GM21786 (cell line): ENCODE data around the gene FSIP1.

ENCODE experiments used
- ATAC-seq: cut with Tn5 transposase; IDR thresholded peaks from one replicate; pipeline ENCODE4 v1.9.1; 2021; ENCODE audit not compliant: unreplicated experiment

Gene FSIP1

DNA sequence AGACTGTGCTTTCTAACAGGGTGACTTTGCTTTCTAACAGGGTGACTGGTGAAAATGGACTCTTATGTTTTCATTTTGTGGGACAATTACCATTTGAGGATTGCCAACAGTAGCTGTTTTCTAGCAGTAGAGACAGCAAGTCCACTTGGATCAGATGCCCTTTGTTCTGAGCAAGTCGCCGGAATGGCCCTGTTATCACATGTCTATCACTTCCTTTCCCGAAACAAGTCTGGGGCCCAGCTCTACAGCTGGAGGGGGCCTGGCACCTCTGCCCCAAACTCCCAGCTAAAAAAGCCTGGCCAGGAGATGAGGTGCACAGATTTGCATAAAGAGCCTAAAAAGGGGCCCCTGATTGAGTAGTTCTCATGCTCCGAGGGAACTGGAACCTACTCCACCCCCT, 157.2 kb downstream of the FSIP1 start:
- no peak for ATAC-seq

DNA sequence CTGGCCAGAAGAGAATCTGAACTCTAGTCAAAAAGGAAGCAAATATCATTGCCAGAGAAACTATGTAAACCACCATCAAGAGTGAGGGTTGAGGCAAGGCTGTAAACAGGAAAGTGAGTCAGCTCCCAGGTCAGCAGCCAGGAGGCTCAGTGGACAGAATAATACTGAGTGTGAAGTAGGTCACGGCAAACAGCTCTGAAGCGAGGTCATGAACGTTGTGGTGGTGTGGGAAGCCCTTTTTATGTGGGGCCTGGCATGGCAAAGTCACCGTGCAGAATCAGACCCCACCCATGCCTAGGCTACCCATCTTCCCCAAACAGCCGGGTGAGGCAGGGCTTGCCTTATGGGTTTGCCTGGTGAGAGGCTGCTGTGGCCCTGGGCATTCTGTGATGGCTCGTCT, 157.8 kb downstream of the FSIP1 start:
- ATAC-seq: peak; percentile 41

DNA sequence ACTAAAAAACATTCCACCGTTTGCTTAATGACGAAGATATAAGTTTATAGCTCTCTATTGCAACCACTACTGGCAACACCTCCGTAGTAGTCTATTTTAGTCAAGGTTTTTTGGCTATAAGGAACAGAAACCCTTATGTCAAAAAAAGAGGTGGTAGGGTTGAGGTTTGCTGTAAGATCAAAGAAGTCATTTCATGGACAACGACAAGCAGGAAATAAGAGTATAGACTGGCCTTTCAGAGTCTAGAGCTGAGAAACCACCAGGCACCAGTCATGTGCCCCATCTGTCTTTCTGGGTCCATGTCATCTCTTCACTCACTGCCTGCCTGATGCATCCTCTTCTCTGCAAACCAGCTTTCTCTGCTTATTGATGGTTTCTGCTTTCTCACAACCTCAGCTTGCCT, 159.1 kb downstream of the FSIP1 start:
- peak; percentile 87 for ATAC-seq

DNA sequence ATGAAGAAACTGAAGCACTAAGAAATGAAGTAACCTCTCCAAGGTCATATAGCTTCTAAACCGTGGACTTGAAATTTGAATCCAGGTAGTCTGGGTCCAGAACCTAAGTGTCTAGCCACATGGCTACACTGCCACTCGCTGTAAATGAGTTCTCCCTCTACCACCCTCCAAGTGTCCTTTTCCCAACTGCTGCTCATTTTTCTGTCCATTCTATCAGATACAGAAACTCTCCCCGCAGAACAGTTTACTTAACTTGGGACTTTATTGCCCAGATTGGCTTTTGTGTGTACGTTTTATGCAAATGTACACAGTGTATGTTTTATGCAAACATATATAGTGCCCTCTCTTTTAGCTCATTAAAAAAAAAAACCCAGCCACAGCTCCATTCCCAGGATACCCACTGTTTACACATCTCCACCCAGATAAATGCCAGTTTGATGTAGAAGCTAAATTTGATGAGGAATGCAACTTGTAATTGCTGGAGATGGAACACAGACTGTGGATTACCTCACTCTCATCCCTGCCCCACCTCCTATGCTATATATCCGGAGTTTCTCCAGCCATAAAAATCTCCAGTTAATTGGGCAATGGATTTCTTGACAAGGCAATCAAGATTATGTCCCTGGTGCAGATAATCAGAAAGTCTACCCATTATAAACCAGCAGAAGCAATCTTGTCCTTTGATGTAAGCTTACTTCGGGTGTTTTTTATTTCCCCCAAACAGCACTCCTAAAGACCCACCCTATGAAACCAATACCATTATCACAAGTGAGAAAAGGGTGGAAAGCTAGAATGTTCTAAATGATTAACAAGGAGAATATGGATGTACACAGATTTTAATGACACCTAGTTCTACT, 159.8 kb downstream of the FSIP1 start:
- ATAC-seq: no peak

DNA sequence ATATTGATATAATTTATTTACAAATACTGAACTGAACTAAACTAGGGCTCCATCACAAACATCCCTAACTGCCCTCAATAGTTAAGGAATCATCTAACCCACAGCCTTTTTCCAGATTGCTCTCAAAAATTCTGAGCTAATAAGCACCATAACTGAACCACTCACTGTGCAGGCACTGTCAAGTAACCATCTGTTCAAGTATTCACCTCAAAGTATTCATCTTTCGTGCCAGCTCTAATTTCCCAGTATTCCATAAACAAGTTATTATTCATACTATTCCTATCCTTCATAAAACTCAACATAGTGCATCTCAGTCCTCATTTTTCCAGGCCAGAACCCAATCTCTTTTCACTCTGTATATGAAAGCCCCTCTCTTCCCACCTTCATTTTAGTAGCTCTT, 160.7 kb downstream of the FSIP1 start:
- no peak for ATAC-seq

DNA sequence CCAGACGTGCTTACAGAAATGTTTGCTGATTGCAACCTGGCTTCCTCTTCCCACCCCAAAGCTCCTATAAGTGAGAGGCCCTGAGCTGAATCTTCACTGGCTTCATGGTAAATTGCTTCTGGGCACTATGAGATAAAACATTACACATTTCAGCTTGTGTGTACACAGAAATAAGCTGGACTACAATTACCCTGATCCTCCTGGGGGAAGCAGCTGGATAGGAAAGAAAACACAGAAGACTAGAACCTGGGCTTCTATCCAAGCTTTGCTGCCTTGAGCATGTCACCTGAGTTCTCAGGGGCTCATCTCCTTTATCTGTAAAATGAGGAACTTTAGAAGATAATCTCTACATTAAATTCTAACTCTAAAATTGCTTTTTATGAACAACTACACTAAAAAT, 161.4 kb downstream of the FSIP1 start:
- ATAC-seq: no peak

DNA sequence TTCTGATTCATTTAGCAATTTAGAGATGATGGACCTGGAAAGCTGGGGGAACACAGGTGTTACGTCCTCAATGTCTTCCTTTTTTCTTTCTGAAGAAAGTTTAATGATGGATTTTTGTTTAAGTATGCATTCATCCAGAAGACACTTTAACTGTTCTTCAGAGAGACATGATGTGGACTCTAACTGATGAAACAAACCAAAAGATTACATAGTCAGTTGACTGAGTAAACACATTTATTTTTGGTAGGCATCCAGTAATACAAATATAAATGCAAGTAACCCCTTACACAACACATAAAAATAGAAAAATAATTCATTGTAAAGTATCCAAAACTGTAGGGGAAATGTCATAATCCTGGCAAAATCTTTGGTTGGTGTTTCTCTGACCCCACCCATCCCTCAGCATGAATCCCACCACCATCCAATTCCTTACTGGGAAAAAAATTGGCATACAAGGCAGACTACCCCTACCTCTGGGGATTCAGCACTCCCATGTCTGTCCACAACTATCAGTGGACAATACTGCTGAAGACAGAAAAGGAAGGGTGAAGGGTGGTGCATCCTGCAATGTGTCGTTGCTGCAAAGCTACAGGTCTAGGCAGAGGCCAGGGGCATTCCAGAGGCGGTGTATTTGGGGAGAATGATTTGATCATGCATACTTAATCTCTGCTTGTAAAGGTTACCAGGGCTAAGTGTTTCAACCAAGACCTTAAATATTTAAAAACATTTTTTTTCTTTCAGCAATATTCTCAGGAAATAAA, 164.4 kb downstream of the FSIP1 start:
- no peak for ATAC-seq

DNA sequence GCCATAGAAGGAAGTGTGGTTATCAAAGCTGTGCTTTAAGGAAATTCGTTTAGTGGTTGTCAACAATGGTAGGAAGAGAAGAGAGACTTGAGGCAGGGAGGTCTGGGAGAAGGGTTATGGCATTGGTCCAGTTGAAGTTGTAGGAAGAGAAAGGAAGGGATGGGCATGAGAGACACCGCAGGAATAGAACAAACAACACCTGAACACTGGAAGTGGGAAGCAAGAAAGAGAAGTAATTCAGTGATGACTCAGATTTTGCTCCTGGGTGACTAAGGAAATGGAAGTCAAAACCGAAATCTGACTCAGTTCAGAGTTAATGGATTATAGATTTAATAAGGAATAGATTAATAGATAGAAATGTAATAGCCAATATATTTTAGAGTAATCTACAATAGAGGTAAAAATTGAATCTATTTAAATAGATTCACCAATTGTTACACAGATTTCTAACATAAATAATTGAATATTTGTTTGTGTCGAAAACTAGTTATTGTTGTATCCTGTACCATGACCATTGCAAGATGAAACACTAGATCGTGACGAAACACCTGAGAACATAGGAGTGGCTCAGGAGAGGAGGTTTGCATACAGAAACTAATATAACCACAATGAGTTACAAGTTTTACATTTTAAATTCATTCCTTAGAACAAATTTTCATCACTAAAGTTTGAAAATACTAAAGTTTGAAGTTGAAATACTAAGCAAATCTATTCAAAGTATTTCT, 165.7 kb downstream of the FSIP1 start:
- no peak for ATAC-seq

DNA sequence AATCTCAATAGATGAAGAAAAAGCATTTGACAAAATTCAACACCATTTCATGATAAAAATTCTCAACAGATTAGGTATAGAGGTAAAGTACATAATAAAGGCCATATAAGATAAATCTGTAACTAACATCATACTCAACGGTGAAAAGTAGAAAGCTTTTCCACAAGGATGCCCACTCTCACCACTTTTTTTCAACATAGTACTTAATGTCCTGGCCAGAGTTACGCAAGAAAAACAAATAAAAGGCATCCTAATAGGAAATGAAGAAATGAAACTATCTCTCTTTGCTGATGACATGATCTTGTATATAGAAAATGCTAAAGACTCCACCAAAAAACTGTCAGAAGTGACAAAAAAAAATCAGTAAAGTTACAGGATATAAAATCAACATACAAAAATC, 168.8 kb downstream of the FSIP1 start:
- no peak for ATAC-seq

DNA sequence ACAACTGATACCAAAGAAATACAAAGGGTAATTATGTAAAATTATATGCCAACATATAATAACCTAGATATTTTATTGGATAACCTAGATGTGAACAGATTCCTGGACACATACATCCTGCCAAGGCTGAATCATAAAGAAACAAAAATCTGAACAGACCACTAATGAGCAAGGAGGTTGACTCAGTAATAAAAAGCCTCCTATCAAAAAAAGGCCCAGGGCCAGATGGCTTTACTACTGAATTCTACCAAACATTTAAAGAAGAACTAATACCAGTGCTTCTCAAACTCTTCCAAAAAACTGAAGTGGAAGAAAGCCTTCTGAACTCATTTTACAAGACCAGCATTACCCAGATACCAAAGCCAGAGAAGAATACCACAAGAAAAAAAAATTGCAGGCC, 169.4 kb downstream of the FSIP1 start:
- ATAC-seq: no peak

DNA sequence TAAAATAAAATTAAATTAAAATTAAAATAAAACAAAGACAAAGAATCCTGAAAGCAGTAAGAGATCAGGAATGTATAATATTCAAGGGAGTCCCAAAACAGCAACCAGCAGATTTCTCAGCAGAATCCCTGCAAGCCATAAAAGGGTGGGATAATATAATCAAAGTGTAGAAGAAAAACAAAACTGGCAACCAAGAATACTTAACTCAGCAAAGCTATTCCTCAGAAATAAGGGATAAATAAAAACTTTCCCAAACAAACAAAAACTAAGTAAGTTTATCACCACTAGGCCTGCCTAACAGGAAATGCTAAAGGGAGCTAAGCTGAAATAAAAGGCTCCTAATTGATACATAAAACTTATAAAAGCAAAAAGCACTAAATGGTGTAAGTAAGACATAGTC, 172.0 kb downstream of the FSIP1 start:
- no peak for ATAC-seq

DNA sequence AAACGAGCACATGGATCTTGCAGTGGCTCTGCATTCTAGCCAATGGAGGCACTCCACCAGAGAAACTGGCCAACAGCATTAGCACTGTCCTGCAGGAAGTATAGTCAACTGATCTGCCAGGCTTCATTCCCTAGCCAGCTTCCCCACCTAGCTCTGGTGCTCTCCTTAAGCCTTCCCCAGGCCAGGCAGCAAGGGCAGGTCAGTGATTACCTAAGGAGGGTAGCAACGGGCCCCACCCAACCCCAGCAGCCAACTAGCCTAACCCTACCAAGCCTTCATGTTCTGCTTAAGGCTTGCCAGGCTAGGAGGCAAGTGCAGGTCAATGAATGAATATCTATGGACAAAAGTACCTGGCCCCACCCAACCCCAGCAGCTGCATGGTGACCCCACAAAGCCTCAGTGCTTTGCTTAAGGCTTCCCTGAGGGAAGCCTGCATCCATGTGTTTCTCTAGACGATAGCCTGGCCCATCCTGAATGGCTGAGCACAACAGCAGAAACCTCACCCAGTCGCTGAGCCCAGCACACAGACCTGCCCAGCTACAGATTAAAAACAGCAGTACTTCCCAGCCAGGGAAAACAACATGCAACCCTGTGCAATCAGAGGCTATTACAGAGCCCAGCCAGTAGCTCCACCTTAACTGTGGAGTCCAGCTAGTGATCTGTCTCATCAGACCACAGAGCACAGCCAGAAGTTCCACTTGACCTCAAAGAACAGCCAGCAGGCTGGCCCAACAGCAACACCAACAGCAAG, 173.3 kb downstream of the FSIP1 start:
- ATAC-seq: no peak

DNA sequence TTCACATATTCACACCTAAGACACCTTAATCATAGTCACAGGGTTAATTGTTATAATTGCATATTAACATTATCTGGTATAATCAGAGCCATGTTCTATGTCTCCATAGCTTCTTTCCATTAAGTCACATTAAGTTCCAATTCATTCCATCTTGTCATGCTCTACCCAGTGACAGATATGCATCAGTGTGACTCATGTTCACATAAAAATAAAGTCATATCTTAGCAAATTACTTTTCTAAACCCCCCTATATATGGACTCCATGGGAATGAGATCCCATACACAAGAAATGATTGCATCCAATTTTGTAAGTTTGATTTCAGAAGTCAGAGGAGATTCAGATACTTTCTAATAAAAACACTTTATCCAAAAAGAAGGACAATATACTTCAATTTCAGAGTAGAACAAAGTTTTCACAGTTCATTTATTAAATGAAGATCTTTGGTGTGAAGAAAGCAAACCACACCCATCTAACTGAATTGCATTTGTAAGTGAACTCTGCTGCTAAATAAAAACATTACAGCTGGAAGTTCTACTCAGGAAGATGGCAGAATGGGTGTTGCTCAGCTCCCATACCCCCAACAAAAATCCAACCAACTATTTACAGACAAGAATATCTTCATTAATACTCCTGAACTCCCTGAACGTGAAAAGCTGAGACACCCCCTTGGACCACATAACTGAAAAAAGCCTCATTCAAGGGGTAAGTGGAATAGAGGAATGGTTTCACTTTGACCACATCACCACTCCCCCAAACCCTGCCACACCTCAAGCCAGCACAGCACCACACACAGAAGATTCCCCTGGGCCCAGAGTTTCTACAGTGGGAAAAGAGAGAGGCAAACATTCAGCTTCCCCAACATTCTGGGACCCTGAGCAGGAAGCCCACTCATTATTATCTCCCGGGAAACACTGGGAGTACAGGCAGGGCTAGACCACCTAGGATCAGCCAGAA, 174.2 kb downstream of the FSIP1 start:
- no peak for ATAC-seq

DNA sequence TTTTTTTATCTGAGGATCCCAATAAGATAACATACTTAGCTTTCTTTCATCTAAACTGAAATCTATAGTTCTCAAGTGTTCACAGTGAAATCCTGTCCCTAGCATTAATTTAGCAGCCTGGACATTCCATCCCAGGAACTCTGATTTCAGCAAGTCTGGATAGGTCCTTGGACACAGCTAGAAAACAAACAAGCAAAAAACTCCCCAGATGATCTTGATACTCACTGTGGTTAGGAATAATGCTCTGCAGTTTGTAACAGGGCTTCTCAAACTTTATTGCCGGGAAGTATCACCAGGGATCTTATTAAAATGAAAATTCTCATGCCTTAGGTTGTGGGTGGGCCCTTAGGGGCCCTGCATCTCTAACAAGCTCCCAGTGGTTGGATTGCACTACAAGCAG, 177.5 kb downstream of the FSIP1 start:
- no peak for ATAC-seq

DNA sequence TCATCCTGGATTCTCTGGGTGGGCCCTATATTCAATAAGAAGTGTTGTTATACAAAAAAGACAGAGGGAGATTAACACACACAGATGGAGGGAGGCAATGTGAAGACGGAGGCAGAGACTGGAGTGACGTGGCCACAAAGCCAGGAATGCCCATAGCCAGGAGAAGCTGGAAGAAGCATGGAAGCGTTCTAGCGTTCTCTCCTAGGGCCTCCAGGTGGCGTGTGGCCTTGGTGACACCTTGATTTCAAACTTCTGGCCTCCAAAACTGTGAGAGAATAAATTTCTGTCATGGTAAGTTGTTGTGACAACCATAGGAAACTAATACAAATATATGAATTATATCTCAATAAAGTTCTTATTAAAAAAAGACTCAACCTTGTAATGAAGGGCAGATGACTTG, 180.5 kb downstream of the FSIP1 start:
- ATAC-seq: no peak

DNA sequence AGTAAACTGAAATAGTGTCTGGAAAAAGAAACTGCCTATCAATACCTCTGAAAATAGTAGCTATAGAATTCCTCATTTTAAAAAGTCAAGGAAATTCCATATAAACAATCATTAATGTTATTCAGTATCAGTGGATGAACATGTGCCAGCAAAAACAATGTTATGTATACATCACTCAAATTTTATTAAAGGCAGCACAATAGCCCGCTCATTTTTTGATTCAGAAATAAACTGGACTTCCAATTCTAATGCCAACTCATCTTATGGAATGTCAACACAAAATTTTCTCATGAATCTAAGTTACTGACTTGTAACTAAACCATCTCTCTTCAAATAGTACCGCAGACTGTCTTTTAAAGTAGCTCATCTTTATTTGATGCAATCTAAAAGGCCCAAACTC, 182.8 kb downstream of the FSIP1 start:
- no peak for ATAC-seq

DNA sequence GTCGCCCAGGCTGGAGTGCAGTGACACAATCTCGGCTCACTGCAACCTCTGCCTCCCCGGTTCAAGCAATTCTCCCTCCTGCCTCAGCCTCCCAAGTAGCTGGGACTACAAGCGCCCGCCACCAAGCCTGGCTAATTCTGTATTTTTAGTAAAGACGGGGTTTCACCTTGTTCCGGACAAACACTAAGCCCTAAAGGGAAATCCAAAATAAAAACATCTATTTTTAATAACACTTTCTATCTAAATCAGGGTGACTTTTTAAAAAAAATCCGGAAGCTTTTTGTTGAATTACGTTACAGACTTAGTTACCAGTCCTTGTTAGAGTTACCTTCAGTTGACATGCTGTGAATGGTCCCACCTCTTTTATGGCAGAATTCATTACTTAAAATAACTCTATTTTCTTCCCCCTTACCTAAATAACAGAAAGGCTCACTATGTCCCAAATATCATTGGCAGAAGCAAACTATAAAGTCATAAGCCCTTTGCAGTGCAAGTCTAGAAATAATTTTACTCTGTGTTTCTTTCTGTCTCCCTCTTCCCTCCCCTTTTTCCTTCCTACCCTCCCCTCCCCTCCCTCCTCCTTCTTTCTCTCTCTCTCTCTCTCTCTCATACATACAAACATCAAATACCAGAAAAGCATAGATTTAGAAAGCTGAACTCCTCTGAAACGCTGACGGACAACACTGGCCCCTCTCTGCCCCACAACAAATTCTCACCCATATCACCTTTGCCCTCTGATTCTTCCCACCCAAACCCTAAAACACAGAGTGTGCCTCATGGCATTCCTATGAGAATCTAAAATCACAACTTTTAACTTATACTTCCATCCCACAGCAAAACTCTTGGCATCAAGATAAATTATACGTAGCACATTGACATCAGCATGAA, 183.4 kb downstream of the FSIP1 start:
- no peak for ATAC-seq

DNA sequence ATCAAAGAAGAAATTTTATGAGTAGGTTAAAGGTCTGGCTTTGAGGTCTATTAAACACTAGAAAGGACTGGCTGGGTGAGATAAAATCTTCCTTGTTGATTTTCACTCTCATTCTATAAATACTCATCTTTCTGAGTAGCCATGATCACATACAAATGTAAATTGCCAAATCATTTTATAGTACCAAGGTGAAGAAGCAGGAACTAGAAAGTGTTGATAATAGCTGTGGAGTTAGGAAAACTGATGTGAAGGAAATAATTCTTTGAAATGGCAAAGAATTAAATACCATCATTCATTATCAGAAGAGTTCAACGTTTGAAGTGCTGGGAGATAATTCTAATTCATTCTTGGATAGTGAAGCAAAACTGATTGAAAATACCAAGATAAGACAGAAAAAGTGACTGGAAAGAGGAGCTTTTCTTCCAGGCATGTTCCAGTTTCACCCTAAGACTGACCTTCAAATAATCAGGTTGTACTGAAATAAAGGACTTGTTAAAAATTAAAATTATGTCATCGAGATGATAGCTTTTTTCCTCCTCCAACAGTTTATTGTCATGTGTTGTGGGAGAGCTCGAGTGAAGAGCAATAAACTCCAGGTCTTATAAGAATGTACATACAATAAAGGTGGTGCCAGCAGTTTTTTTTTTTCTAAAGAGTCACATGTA, 184.3 kb downstream of the FSIP1 start:
- no peak for ATAC-seq
